Measurements from ENCODE around the gene KLK6.

- TF ChIP-seq POLR2A (IDR thresholded peaks at IDR 0.05; ENCODE audit: low read length) = no peak
- TF ChIP-seq GATA1 (IDR thresholded peaks at IDR 0.05; ENCODE audit: low read depth, low read length) = no peak
Observed at GRCh38 chr19:50980208-50980607, 10.8 kb upstream of the KLK6 start.
